Hematopoietic multipotent progenitor cell treated with erythropoietin and hydrocortisone succinate and interleukin-3 and kit ligand, for 8 days (in vitro differentiated cells): ENCODE results near the gene PCSK1N.

Experiments used
- DNase-seq: peaks from one replicate; pipeline ENCODE4 v3.0.0-alpha.2; 2015

Gene PCSK1N

GRCh38 chrX:48787505-48788443 lies 47.6 kb downstream of the PCSK1N start:
- DNase-seq, result peak; percentile 70

GRCh38 chrX:48786825-48787504 lies 48.4 kb downstream of the PCSK1N start:
- DNase-seq, result no peak

- peak; percentile 86 for DNase-seq
These were observed 49.0 kb downstream of the PCSK1N start, which contains the start of gene GATA1 for GRCh38 chrX:48786341-48786800. GATA1 (plus strand) TSS chrX:48786590; CDS start chrX:48791110, 4,520 bp downstream.

- DNase-seq, result peak; percentile 90
These were observed 49.7 kb downstream of the PCSK1N start for GRCh38 chrX:48785540-48786214.

- peak; percentile 42 for DNase-seq
These were observed 50.2 kb downstream of the PCSK1N start for GRCh38 chrX:48785186-48785539.

- DNase-seq, result peak; percentile 52
These were observed 50.7 kb downstream of the PCSK1N start for GRCh38 chrX:48784726-48785125.

- peak; percentile 95 for DNase-seq
These were observed 52.6 kb downstream of the PCSK1N start for GRCh38 chrX:48782795-48783194.

- no peak for DNase-seq
These were observed 53.2 kb downstream of the PCSK1N start for GRCh38 chrX:48782216-48782615.

- DNase-seq, result no peak
These were observed 53.7 kb downstream of the PCSK1N start for GRCh38 chrX:48781705-48782104.
